ENCODE data around the gene DDX31. TPM values are rescaled to one million over a fixed set of nuclear protein-coding genes. Genes with fewer than 3 reads are reported as not detected.

The DDX31 gene
- total RNA-seq, 1 experiment from 2014 or later = 25.8 TPM

- no peak overlapping the region for H2AFZ ChIP-seq (ENCODE audit: low read depth, low read length, poor library complexity, severe bottlenecking)
- RAD21 ChIA-PET (ENCODE audit: low non-redundant PET in 1 of 2, low total read pairs in 2 of 2, uncharacterized antibody in 2 of 2, unreplicated experiment in 2 of 2) = no interaction called here
- peaks cover 10 to 12% of the 10 kb centered on the region in 2 experiments; a peak in 3 of 4 replicates for H3K9me3 ChIP-seq (ENCODE audit: control insufficient read depth in 1 of 2, insufficient read depth in 1 of 2, low read depth in 1 of 2, low read length in 2 of 2)
- TF ChIP-seq POLR2A (IDR thresholded peaks at IDR 0.05; ENCODE audit: borderline replicate concordance, extremely low read depth, insufficient read depth, insufficient read length) = no peak
- no peak for TF ChIP-seq MAX (IDR thresholded peaks at IDR 0.05)
- TF ChIP-seq JUND (IDR thresholded peaks at IDR 0.05) = no peak
- TF ChIP-seq CEBPB (IDR thresholded peaks at IDR 0.05; ENCODE audit: low read depth) = no peak
- TF ChIP-seq REST (IDR thresholded peaks at IDR 0.05; ENCODE audit: low read depth) = no peak
- H3K4me3 ChIP-seq (replicated peaks in 1 of 2; ENCODE audit: low read depth in 1 of 2, low read length in 2 of 2) = no peak overlapping the region
- H3K4me2 ChIP-seq (ENCODE audit: low read length) = no peak overlapping the region
- ATAC-seq = no peak
- POLR2A ChIA-PET = no interaction called here
- no peaks in the 10 kb centered on the region for H3K36me3 ChIP-seq (ENCODE audit: control insufficient read depth in 1 of 2, insufficient read depth in 2 of 2, low read length in 2 of 2)
- no peaks in the 10 kb centered on the region for H3K9me2 ChIP-seq (ENCODE audit: insufficient read depth)
- H3K9ac ChIP-seq (ENCODE audit: low read length) = no peak overlapping the region
- H3K79me2 ChIP-seq (ENCODE audit: insufficient read depth, low read length) = no peaks in the 10 kb centered on the region
- H3K27ac ChIP-seq (ENCODE audit: low read depth, low read length) = no peak overlapping the region
- no peaks in the 10 kb centered on the region for H3K4me1 ChIP-seq (ENCODE audit: control insufficient read depth in 1 of 2, insufficient read depth in 2 of 2, low read length in 2 of 2)
- no peaks in the 10 kb centered on the region for H3K27me3 ChIP-seq (ENCODE audit: insufficient read depth, low read length)
- intact Hi-C loops (cut with micrococcal nuclease) = no loop called here
- no TSS peak for BruUV-seq (replicated peaks)
- no peak for DNase-seq (ENCODE audit: low read depth, low spot score)
- no peaks in the 10 kb centered on the region for H4K20me1 ChIP-seq (ENCODE audit: insufficient read depth)
- CTCF ChIA-PET = no interaction called here
Observed at GRCh38 chr9:132702254-132702653, 32.5 kb upstream of the DDX31 start.

GRCh38 chr9:132699956-132700355 is 30.2 kb upstream of the DDX31 start:
- no peak overlapping the region for H3K9ac ChIP-seq (ENCODE audit: low read length)
- BruUV-seq (replicated peaks) = no TSS peak
- TF ChIP-seq POLR2A (IDR thresholded peaks at IDR 0.05; ENCODE audit: borderline replicate concordance, extremely low read depth, insufficient read depth, insufficient read length) (no peak), SIN3A (IDR thresholded peaks at IDR 0.05; ENCODE audit: low read depth) (no peak), SRF (IDR thresholded peaks at IDR 0.05; ENCODE audit: low read depth) (no peak), JUND (IDR thresholded peaks at IDR 0.05) (no peak), FOSL1 (IDR thresholded peaks at IDR 0.05; ENCODE audit: low read depth) (no peak), ELF1 (IDR thresholded peaks at IDR 0.05; ENCODE audit: borderline replicate concordance, low read depth) (no peak), MAX (IDR thresholded peaks at IDR 0.05) (no peak), EZH2phosphoT487 (IDR thresholded peaks at IDR 0.05; ENCODE audit: borderline replicate concordance) (no peak), ZBTB33 (IDR thresholded peaks at IDR 0.05; ENCODE audit: extremely low read depth, insufficient replicate concordance, low read length) (no peak), ZFX (IDR thresholded peaks at IDR 0.05) (no peak)

More at GRCh38 chr9:132699956-132700355, 30.2 kb upstream of the DDX31 start:
- Histone ChIP-seq H3K9me3 (ENCODE audit: control insufficient read depth in 1 of 2, insufficient read depth in 1 of 2, low read depth in 1 of 2, low read length in 2 of 2) (peaks cover 10 to 21% of the 10 kb centered on the region in 2 experiments; a peak in 3 of 4 replicates), H3K79me2 (ENCODE audit: insufficient read depth, low read length) (no peaks in the 10 kb centered on the region), H2AFZ (ENCODE audit: low read depth, low read length, poor library complexity, severe bottlenecking) (no peak overlapping the region), H3K27me3 (ENCODE audit: insufficient read depth, low read length) (no peaks in the 10 kb centered on the region), H3K4me1 (ENCODE audit: control insufficient read depth in 1 of 2, insufficient read depth in 2 of 2, low read length in 2 of 2) (no peaks in the 10 kb centered on the region), H3K27ac (ENCODE audit: low read depth, low read length) (no peak overlapping the region), H3K4me3 (replicated peaks in 1 of 2; ENCODE audit: low read depth in 1 of 2, low read length in 2 of 2) (no peak overlapping the region), H3K9me2 (ENCODE audit: insufficient read depth) (no peaks in the 10 kb centered on the region), H4K20me1 (ENCODE audit: insufficient read depth) (no peaks in the 10 kb centered on the region), H3K36me3 (ENCODE audit: control insufficient read depth in 1 of 2, insufficient read depth in 2 of 2, low read length in 2 of 2) (no peaks in the 10 kb centered on the region), H3K4me2 (ENCODE audit: low read length) (no peak overlapping the region)
- ChIA-PET CTCF (no interaction called here), POLR2A (no interaction called here), RAD21 (ENCODE audit: low non-redundant PET in 1 of 2, low total read pairs in 2 of 2, uncharacterized antibody in 2 of 2, unreplicated experiment in 2 of 2) (no interaction called here)
- ATAC-seq (no peak), DNase-seq (ENCODE audit: low read depth, low spot score) (no peak)
- intact Hi-C loops (cut with micrococcal nuclease) = no loop called here
